GM12801 (cell line): Measurements from ENCODE around the gene PGPEP1.

Source experiments
- TF ChIP-seq, protein P1 (sequence below): IDR thresholded peaks from one replicate; pipeline ENCODE4 v1.5.1; 2011; ENCODE audit warnings: control low read depth; ENCODE audit not compliant: insufficient read length; ENCODE audit errors: extremely low read depth

PGPEP1 gene

DNA sequence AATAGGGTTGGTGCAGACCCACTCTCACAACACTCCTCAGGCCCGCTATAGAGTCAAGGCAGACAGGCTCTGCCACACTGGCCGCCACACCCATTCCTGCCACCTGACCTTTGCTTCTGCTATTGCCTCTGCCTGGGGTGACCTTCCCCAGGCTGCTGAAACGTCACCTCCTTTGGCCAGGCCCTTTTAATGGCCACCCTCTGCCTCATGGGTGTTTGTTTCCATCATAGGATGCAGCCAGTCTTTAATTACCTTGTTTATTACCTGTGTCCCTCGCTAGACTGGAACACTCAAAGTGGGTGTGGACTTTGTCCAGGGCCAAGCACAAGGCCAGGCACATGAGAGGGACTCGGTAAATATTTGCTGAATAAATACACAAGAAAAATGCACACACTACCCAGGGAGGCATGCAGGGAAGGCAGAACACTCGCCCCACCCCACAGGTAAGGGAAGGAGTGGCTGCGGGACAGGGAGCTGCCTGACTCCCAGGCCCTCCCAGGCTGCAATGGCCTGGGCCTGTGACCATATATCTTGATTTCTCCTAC, 20.7 kb upstream of the PGPEP1 start:
- TF ChIP-seq, protein P1, sequence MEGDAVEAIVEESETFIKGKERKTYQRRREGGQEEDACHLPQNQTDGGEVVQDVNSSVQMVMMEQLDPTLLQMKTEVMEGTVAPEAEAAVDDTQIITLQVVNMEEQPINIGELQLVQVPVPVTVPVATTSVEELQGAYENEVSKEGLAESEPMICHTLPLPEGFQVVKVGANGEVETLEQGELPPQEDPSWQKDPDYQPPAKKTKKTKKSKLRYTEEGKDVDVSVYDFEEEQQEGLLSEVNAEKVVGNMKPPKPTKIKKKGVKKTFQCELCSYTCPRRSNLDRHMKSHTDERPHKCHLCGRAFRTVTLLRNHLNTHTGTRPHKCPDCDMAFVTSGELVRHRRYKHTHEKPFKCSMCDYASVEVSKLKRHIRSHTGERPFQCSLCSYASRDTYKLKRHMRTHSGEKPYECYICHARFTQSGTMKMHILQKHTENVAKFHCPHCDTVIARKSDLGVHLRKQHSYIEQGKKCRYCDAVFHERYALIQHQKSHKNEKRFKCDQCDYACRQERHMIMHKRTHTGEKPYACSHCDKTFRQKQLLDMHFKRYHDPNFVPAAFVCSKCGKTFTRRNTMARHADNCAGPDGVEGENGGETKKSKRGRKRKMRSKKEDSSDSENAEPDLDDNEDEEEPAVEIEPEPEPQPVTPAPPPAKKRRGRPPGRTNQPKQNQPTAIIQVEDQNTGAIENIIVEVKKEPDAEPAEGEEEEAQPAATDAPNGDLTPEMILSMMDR = no peak

- TF ChIP-seq, protein P1 = no peak
Observed at GRCh38 chr19:18320865-18321733, 19.3 kb upstream of the PGPEP1 start.

GRCh38 chr19:18321734-18322102, 18.7 kb upstream of the PGPEP1 start:
- TF ChIP-seq, protein P1 = no peak

- TF ChIP-seq, protein P1 = no peak
Observed at GRCh38 chr19:18322318-18322758, 18.1 kb upstream of the PGPEP1 start.

GRCh38 chr19:18322759-18323460, 17.5 kb upstream of the PGPEP1 start, which contains the start of gene LSM4:
TSS of gene LSM4 (minus strand) at chr19:18323076. CDS start at chr19:18323020, 56 bp downstream.
- TF ChIP-seq, protein P1 = no peak

GRCh38 chr19:18326772-18327171, 13.6 kb upstream of the PGPEP1 start:
- TF ChIP-seq, protein P1 = no peak

- TF ChIP-seq, protein P1 = peak; percentile 7
Observed at GRCh38 chr19:18328340-18329034, 11.9 kb upstream of the PGPEP1 start.
